ENCODE measurements around the gene UTP14A.
"Not testable (repeated sequence)": the region's sequence is repeated elsewhere in the genome, so short reads cannot be mapped to it uniquely, and the experiment has no call there.

UTP14A gene, protein sequence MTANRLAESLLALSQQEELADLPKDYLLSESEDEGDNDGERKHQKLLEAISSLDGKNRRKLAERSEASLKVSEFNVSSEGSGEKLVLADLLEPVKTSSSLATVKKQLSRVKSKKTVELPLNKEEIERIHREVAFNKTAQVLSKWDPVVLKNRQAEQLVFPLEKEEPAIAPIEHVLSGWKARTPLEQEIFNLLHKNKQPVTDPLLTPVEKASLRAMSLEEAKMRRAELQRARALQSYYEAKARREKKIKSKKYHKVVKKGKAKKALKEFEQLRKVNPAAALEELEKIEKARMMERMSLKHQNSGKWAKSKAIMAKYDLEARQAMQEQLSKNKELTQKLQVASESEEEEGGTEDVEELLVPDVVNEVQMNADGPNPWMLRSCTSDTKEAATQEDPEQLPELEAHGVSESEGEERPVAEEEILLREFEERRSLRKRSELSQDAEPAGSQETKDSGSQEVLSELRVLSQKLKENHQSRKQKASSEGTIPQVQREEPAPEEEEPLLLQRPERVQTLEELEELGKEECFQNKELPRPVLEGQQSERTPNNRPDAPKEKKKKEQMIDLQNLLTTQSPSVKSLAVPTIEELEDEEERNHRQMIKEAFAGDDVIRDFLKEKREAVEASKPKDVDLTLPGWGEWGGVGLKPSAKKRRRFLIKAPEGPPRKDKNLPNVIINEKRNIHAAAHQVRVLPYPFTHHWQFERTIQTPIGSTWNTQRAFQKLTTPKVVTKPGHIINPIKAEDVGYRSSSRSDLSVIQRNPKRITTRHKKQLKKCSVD

GRCh38 chrX:129905787-129906580 lies at the start of gene UTP14A:
UTP14A (plus strand) TSS chrX:129906164; CDS start chrX:129906211, 47 bp downstream.
- DNase-seq (ENCODE audit: low spot score), result peak; percentile 88

GRCh38 chrX:129859134-129859533 lies 46.8 kb upstream of the UTP14A start:
- not testable (repeated sequence) for DNase-seq (ENCODE audit: low spot score)

- not testable (repeated sequence) for DNase-seq (ENCODE audit: low spot score)
These were observed 39.6 kb upstream of the UTP14A start for GRCh38 chrX:129866321-129866720.

DNA sequence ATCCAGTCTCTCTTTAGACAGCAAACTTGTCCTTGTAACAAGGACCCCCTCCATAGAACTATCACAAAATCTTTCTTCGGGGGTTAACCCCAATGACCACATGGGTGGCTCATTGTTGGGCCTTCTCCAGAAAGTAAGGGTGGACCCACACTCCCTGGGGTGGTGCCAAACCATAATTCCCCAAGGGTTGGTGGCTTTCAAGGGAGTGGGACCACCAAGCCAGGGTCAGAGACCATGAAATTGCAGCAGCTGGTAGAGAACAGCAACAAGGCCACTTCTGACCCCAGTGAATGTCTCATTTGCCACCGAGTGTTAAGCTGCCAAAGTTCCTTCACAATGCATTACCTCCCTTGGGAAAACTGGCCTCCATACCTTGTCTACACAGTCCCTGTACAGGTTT lies 33.4 kb upstream of the UTP14A start:
- DNase-seq (ENCODE audit: low spot score), result no peak

DNA sequence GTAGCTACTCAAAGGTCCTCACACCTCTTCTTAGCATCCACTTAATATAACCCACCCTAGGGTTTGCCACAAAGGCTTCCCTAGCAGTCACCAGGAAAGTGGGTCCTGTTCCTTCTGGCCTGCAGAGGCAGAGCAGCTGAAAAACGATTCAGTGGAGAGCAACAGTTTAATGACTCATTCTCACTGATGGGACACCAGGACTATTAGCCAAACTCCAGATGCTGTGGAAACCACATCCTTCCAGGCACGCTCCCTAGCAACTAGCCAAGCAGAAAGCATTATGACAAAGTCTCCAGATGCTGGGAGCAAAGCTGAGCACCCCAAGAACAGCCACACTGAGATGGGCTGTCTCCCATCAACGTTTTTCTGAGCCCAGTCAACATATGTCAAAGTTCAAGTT lies 30.3 kb upstream of the UTP14A start:
- DNase-seq (ENCODE audit: low spot score), result no peak

DNA sequence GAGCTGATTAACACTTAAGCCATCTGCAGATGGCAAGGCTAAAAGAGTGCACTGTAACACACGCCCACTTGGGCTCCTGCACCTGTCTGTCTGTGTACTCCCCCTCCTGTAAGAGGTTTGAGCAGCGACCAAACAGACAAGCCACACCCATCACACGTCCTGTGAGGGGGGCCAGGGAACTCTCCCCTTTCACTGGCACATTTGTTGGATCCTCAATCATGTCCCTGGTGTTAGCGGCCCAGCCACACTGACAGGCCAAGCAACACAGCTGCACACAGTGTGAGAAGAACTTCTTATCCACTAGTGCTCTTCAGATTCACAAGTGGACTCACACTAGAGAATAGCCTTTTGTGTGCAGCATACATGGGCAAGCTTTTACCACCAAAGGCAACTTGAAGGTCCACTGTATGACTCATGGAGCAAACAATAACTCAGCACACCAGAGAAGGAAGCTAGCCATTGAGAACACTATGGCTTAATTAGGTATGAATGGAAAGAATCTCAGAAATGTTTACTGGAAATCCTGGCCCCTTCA lies 29.1 kb upstream of the UTP14A start:
- DNase-seq (ENCODE audit: low spot score), result no peak

GRCh38 chrX:129877401-129877800 lies 28.6 kb upstream of the UTP14A start:
- DNase-seq (ENCODE audit: low spot score), result no peak

- DNase-seq (ENCODE audit: low spot score), result no peak
These were observed 5.9 kb upstream of the UTP14A start for GRCh38 chrX:129900054-129900453.

GRCh38 chrX:129908636-129909035 lies 2.7 kb downstream of the UTP14A start:
- DNase-seq (ENCODE audit: low spot score), result no peak

DNA sequence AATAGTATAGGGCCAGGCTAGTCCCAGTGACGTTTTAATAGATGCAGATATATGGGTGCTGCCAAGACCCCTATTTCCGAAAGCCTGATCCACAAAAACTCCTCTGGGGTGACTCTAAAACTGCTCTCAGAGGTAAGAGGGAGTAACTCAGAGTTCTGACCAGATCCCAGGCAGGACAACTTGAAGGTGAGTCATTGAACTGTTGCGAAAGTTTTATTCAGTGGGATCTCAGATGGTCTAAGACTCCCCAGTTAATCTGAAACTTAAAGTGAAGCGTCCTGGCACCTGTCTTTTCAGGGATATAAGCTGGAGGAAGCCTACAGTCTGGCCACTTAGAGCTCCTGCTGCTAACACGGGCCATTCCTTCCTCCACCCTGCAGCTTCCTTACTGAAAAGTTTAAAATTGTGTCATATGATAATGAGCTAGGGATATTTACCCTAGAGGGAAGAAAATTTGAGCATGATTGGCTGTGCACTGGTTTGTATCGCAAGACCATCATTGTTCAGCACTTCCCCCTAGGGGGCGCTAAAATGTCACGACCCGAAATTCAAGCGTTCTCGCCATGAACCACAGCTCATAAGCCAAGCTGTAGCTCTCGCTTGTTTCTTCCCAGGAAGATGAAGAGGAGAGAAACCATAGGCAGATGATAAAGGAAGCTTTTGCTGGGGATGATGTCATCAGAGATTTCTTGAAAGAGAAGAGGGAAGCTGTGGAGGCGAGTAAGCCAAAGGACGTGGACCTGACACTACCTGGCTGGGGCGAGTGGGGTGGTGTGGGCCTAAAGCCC lies 19.5 kb downstream of the UTP14A start:
- DNase-seq (ENCODE audit: low spot score), result peak; percentile 70

GRCh38 chrX:129930941-129931410 lies 25.0 kb downstream of the UTP14A start:
- no peak for DNase-seq (ENCODE audit: low spot score)

GRCh38 chrX:129931411-129932015 lies 25.5 kb downstream of the UTP14A start:
- peak; percentile 92 for DNase-seq (ENCODE audit: low spot score)

GRCh38 chrX:129932016-129932820 lies 26.3 kb downstream of the UTP14A start:
- peak; percentile 88 for DNase-seq (ENCODE audit: low spot score)

GRCh38 chrX:129932821-129933321 lies 26.9 kb downstream of the UTP14A start:
- no peak for DNase-seq (ENCODE audit: low spot score)

DNA sequence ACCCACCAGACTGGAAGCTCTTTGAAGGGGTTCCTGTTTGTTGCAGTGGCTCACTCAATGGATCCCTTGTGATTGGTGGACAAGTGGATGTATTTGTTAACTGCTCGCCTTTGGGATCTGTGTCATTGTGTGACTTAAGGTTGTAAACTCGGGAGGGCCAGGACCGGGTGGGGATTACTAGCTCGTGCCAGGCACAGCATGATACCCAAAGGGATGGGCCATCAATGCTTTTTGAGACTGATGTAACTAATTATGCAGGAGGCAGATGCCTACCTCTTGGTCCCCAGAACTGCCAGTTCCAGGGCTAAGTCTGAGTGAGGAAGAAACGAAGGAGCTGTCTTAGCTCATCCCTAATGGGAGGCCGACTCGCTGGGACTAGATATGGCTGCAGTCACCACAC lies 27.7 kb downstream of the UTP14A start:
- DNase-seq (ENCODE audit: low spot score), result no peak

GRCh38 chrX:129934461-129934860 lies 28.5 kb downstream of the UTP14A start:
- DNase-seq (ENCODE audit: low spot score), result no peak

DNA sequence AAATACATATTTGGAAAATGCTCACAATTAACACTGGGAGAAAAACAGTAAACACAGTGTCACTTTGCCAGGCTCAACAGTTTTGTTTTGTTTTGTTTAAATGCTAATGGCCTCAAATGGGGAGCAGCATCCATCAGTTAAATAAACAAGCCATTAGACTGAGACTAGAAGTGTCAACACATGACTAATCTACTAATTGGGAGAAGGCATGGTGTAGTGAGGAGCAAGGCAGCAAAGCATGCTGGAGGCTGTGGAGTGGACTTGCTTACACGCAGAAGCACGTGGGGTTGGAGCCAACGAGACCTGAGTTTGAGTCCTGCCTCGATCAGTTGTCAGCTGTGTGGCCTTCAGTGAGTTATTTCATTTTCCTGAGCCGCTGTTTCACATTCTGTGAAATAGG lies 29.0 kb downstream of the UTP14A start:
- DNase-seq (ENCODE audit: low spot score), result no peak

- DNase-seq (ENCODE audit: low spot score), result no peak
These were observed 32.1 kb downstream of the UTP14A start for GRCh38 chrX:129938081-129938480.

DNA sequence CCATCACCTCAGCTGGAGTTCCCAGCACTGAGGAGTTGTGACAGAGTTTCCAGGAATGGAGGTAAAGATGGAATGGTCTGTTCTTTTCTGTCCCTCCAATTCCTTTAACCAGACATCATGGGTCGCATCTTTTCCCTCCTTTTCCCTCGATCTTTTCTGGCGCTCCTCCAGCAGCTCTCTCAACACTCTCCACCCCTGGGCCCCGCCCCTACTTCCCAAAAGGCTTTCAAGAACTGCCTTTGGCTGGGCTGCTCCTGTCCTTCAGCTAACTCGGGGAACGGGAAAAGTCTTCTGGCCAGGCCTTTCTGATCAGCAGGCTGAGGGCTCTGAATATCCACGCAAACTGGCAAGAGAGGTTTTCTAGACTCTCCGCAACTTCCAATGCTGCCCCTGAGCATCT lies 34.0 kb downstream of the UTP14A start:
- no peak for DNase-seq (ENCODE audit: low spot score)

DNA sequence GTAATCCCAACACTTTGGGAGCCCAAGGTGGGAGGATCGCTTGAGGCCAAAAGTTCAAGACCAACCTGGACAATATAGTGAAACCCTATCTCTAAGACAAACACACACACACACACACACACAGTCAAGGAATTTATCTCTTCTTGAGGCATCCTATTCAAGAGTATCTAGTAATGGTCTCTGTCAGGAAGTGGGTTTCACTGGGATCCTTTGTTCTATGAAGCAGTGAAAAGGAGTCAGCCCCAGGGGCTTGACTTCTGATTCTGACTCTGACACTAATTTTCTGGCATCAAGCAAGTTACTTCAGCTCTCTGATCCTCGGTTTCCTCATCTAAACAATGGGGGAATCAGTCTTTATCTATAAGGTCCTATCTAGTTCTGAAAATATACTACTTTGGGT lies 34.8 kb downstream of the UTP14A start:
- no peak for DNase-seq (ENCODE audit: low spot score)

Measured in putamen (tissue), 1 donor.